Measurements from ENCODE around the gene RNF220. TPM values are rescaled to one million over a fixed set of nuclear protein-coding genes. Genes with fewer than 3 reads are reported as not detected.

Gene RNF220
- total RNA-seq, 1 donor from 2014 or later: 47.1 TPM

GRCh38 chr1:44695671-44696070 is 290.6 kb downstream of the RNF220 start:
- Histone ChIP-seq H3K27me3 (ENCODE audit: insufficient read depth, low read length) (peaks cover 7% of the 10 kb centered on the region), H3K79me2 (ENCODE audit: insufficient read depth, low read length) (no peaks in the 10 kb centered on the region), H3K4me1 (ENCODE audit: insufficient read depth, low read length) (no peaks in the 10 kb centered on the region), H3K4me3 (ENCODE audit: insufficient read depth, low read depth, low read length) (no peak overlapping the region), H3K9me3 (ENCODE audit: insufficient read depth, low read depth, low read length) (no peaks in the 10 kb centered on the region), H3K9ac (ENCODE audit: low read length) (no peak overlapping the region), H3K36me3 (ENCODE audit: insufficient read depth, low read length) (no peaks in the 10 kb centered on the region), H3K27ac (ENCODE audit: low read depth, low read length) (no peak overlapping the region), H4K20me1 (ENCODE audit: insufficient read depth, low read length) (no peaks in the 10 kb centered on the region), H2AFZ (ENCODE audit: low read depth, low read length) (no peak overlapping the region), H3K4me2 (ENCODE audit: low read length) (no peak overlapping the region)
- FAIRE-seq (no peak), DNase-seq (ENCODE audit: low read depth) (no peak)
- no peak for TF ChIP-seq CTCF (IDR thresholded peaks at IDR 0.05; ENCODE audit: insufficient read depth, low read depth, low read length)
- TF ChIP-seq EZH2 (IDR thresholded peaks at IDR 0.05; ENCODE audit: insufficient read depth, low read length): no peak
- Mint-ChIP-seq H3K27ac (ENCODE audit: unreplicated experiment) (no peak overlapping the region), H3K4me3 (ENCODE audit: unreplicated experiment) (no peak overlapping the region), H3K36me3 (ENCODE audit: low read depth, unreplicated experiment) (peaks cover 11% of the 10 kb centered on the region), H3K27me3 (ENCODE audit: low read depth, unreplicated experiment) (peaks cover 5% of the 10 kb centered on the region), H3K4me1 (ENCODE audit: low read depth, unreplicated experiment) (no peaks in the 10 kb centered on the region), H3K9me3 (ENCODE audit: unreplicated experiment) (no peaks in the 10 kb centered on the region)

- no peaks in the 10 kb centered on the region for H4K20me1 ChIP-seq (ENCODE audit: insufficient read depth, low read length)
Observed at GRCh38 chr1:44696101-44696500, 291.0 kb downstream of the RNF220 start.

More at GRCh38 chr1:44696101-44696500, 291.0 kb downstream of the RNF220 start:
- Mint-ChIP-seq H3K27me3 (ENCODE audit: low read depth, unreplicated experiment) (peaks cover 5% of the 10 kb centered on the region), H3K9me3 (ENCODE audit: unreplicated experiment) (no peaks in the 10 kb centered on the region), H3K27ac (ENCODE audit: unreplicated experiment) (no peak overlapping the region), H3K36me3 (ENCODE audit: low read depth, unreplicated experiment) (peaks cover 11% of the 10 kb centered on the region), H3K4me3 (ENCODE audit: unreplicated experiment) (no peak overlapping the region), H3K4me1 (ENCODE audit: low read depth, unreplicated experiment) (no peaks in the 10 kb centered on the region)
- no peaks in the 10 kb centered on the region for H3K79me2 ChIP-seq (ENCODE audit: insufficient read depth, low read length)
- H3K36me3 ChIP-seq (ENCODE audit: insufficient read depth, low read length): no peaks in the 10 kb centered on the region
- no peak overlapping the region for H3K4me2 ChIP-seq (ENCODE audit: low read length)
- H3K4me1 ChIP-seq (ENCODE audit: insufficient read depth, low read length): no peaks in the 10 kb centered on the region
- H3K4me3 ChIP-seq (ENCODE audit: insufficient read depth, low read depth, low read length): no peak overlapping the region
- no peak overlapping the region for H3K9ac ChIP-seq (ENCODE audit: low read length)
- no peaks in the 10 kb centered on the region for H3K9me3 ChIP-seq (ENCODE audit: insufficient read depth, low read depth, low read length)
- no peak overlapping the region for H3K27ac ChIP-seq (ENCODE audit: low read depth, low read length)
- TF ChIP-seq EZH2 (IDR thresholded peaks at IDR 0.05; ENCODE audit: insufficient read depth, low read length) (no peak), CTCF (IDR thresholded peaks at IDR 0.05; ENCODE audit: insufficient read depth, low read depth, low read length) (no peak)
- DNase-seq (ENCODE audit: low read depth) (no peak), FAIRE-seq (no peak)
- no peak overlapping the region for H2AFZ ChIP-seq (ENCODE audit: low read depth, low read length)
- peaks cover 7% of the 10 kb centered on the region for H3K27me3 ChIP-seq (ENCODE audit: insufficient read depth, low read length)

Measured in astrocyte (in vitro differentiated cells and primary cell).